IMR-90 (cell line): ENCODE data around the gene TRIM44. TPM values are rescaled to one million over a fixed set of nuclear protein-coding genes. Genes with fewer than 3 reads are reported as not detected.

Source experiments
- ATAC-seq: fragments of 200-7000 bp; cut with Tn5 transposase; 2 replicates; pipeline ENCODE4 v1.9.1; 2020; ENCODE audit warnings: low read depth, mild to moderate bottlenecking, moderate library complexity
- BruUV-seq: library from RNA; stranded (reverse); fragments of 400-500 nt; replicated peaks from 2 replicates; lab custom pipeline; 2021; lab: Mats Ljungman, UMichigan
- CTCF ChIA-PET: fragments of 300-600 bp; formaldehyde crosslinking; extraction: SDS; loops from one replicate; lab custom pipeline; 2021; ENCODE audit warnings: antibody characterized with exemption; lab: Yijun Ruan, JAX
- POLR2A ChIA-PET: fragments of 300-600 bp; sonication (Branson Sonifier 250); formaldehyde crosslinking; loops from one replicate; lab custom pipeline; 2022; ENCODE audit warnings: antibody characterized with exemption; ENCODE audit not compliant: unreplicated experiment; lab: Charles Lee
- DNase-seq: peaks from one replicate; pipeline ENCODE4 v3.0.0; 2013
- H2AFZ ChIP-seq: replicated peaks from 2 replicates; pipeline ENCODE3; 2013; ENCODE audit warnings: low read length, mild to moderate bottlenecking; ENCODE audit not compliant: poor library complexity
- H2AK5ac ChIP-seq: 2 replicates; pipeline ENCODE4 v1.6.1; 2013; ENCODE audit warnings: low read depth, low read length, inconsistent platforms
- H2AK9ac ChIP-seq: replicated peaks from 2 replicates; pipeline ENCODE3; 2013; ENCODE audit warnings: mild to moderate bottlenecking, low read depth, low read length, moderate library complexity; ENCODE audit not compliant: poor library complexity
- H2BK120ac ChIP-seq: 2 replicates; pipeline ENCODE4 v1.6.1; 2013; ENCODE audit warnings: low read depth, low read length, inconsistent platforms
- H2BK15ac ChIP-seq: 3 replicates; pipeline ENCODE4 v1.6.1; 2013; ENCODE audit warnings: low read depth, low read length, inconsistent platforms
- H2BK20ac ChIP-seq: 2 replicates; pipeline ENCODE4 v1.6.1; 2013; ENCODE audit warnings: low read depth, mild to moderate bottlenecking, inconsistent platforms, low read length, moderate library complexity
- H2BK5ac ChIP-seq: 2 replicates; pipeline ENCODE4 v1.6.1; 2013; ENCODE audit warnings: mild to moderate bottlenecking, low read depth, low read length, inconsistent platforms; ENCODE audit not compliant: poor library complexity, severe bottlenecking
- H3K14ac ChIP-seq: replicated peaks from 2 replicates; pipeline ENCODE4 v1.6.1; 2013; ENCODE audit warnings: low read depth, low read length, inconsistent platforms
- H3K18ac ChIP-seq: 2 replicates; pipeline ENCODE4 v1.6.1; 2013; ENCODE audit warnings: low read depth, low read length, control low read depth
- H3K23ac ChIP-seq: 2 replicates; pipeline ENCODE4 v1.6.1; 2013; ENCODE audit warnings: low read depth, low read length, inconsistent platforms
- H3K27ac ChIP-seq: 2 replicates; pipeline ENCODE4 v1.5.1; 2013; ENCODE audit warnings: mild to moderate bottlenecking, control low read depth, low read length; ENCODE audit not compliant: insufficient read depth
- H3K27me3 ChIP-seq: 2 replicates; pipeline ENCODE4 v1.6.1; 2013; ENCODE audit warnings: low read length; ENCODE audit not compliant: control insufficient read depth, insufficient read depth
- H3K36me3 ChIP-seq: 2 replicates; pipeline ENCODE4 v1.6.1; 2013; ENCODE audit warnings: low read length, mixed read lengths; ENCODE audit not compliant: control insufficient read depth, insufficient read depth
- H3K4ac ChIP-seq: 2 replicates; pipeline ENCODE4 v1.6.1; 2013; ENCODE audit warnings: low read depth, low read length, inconsistent platforms
- H3K4me1 ChIP-seq: 2 replicates; pipeline ENCODE4 v1.6.1; 2013; ENCODE audit warnings: low read length, mixed read lengths; ENCODE audit not compliant: control insufficient read depth, insufficient read depth
- H3K4me2 ChIP-seq: 2 replicates; pipeline ENCODE4 v1.6.1; 2013; ENCODE audit warnings: low read depth, mild to moderate bottlenecking, control low read depth, low read length, moderate library complexity
- H3K4me3 ChIP-seq: 2 replicates; pipeline ENCODE4 v1.5.1; 2013; ENCODE audit warnings: low read depth, mild to moderate bottlenecking, control low read depth, low read length, moderate library complexity; ENCODE audit not compliant: insufficient read depth
- H3K56ac ChIP-seq: 2 replicates; pipeline ENCODE4 v1.6.1; 2013; ENCODE audit warnings: low read length, inconsistent platforms; ENCODE audit not compliant: insufficient read depth; ENCODE audit errors: extremely low read depth
- H3K79me1 ChIP-seq, 2 experiments: 2 replicates each; pipeline ENCODE4 v1.6.1; 2013; ENCODE audit warnings: low read length in 2 of 2, inconsistent platforms in 1 of 2, low read depth in 1 of 2
- H3K9ac ChIP-seq: 2 replicates; pipeline ENCODE4 v1.6.1; 2013; ENCODE audit warnings: low read depth, low read length, control low read depth
- H3K9me1 ChIP-seq: 2 replicates; pipeline ENCODE4 v1.6.1; 2013; ENCODE audit warnings: low read length, inconsistent platforms; ENCODE audit not compliant: insufficient read depth
- H3K9me3 ChIP-seq: 2 replicates; pipeline ENCODE4 v1.6.1; 2013; ENCODE audit warnings: low read length; ENCODE audit not compliant: control insufficient read depth, insufficient read depth
- H4K20me1 ChIP-seq: 2 replicates; pipeline ENCODE4 v1.6.1; 2013; ENCODE audit warnings: low read length, inconsistent platforms; ENCODE audit not compliant: insufficient read depth
- H4K5ac ChIP-seq: 2 replicates; pipeline ENCODE4 v1.6.1; 2013; ENCODE audit warnings: mild to moderate bottlenecking, low read depth, low read length, control low read depth
- H4K8ac ChIP-seq, 2 experiments: 2 replicates each; pipeline ENCODE4 v1.6.1; 2013; ENCODE audit warnings: low read depth in 2 of 2, low read length in 2 of 2, control low read depth in 1 of 2, inconsistent platforms in 1 of 2
- H4K91ac ChIP-seq: 2 replicates; pipeline ENCODE4 v1.6.1; 2013; ENCODE audit warnings: low read depth, low read length, inconsistent platforms; ENCODE audit not compliant: insufficient read depth
- BHLHE40 ChIP-seq: fragments of 150-350 bp; IDR thresholded peaks from 2 replicates; pipeline ENCODE4 v1.6.1; 2016; ENCODE audit warnings: mild to moderate bottlenecking, low read depth, low read length
- CEBPB ChIP-seq: IDR thresholded peaks from 2 replicates; pipeline ENCODE4 v1.6.1; 2012; ENCODE audit warnings: low read depth, low read length, improper control_type of control experiment
- CHD1 ChIP-seq: IDR thresholded peaks from 2 replicates; pipeline ENCODE4 v1.6.1; 2012; ENCODE audit warnings: low read depth, low read length, improper control_type of control experiment
- FOS ChIP-seq: fragments of 150-350 bp; IDR thresholded peaks from 2 replicates; pipeline ENCODE4 v1.6.1; 2016; ENCODE audit warnings: low read depth, low read length
- MAFK ChIP-seq: IDR thresholded peaks from 2 replicates; pipeline ENCODE4 v1.6.1; 2012; ENCODE audit warnings: low read depth, low read length, improper control_type of control experiment
- MAZ ChIP-seq: IDR thresholded peaks from 2 replicates; pipeline ENCODE4 v1.6.1; 2012; ENCODE audit warnings: low read depth, mild to moderate bottlenecking, low read length, improper control_type of control experiment, moderate library complexity, borderline replicate concordance
- MXI1 ChIP-seq: IDR thresholded peaks from 2 replicates; pipeline ENCODE4 v1.6.1; 2012; ENCODE audit warnings: low read depth, mild to moderate bottlenecking, low read length, moderate library complexity, borderline replicate concordance
- NFE2L2 ChIP-seq: fragments of 150-350 bp; IDR thresholded peaks from 2 replicates; pipeline ENCODE4 v1.6.1; 2016; ENCODE audit warnings: low read depth, mild to moderate bottlenecking, low read length
- POLR2A ChIP-seq: IDR thresholded peaks from 2 replicates; pipeline ENCODE4 v1.6.1; 2012; ENCODE audit warnings: mild to moderate bottlenecking, low read depth, low read length
- RAD21 ChIP-seq: IDR thresholded peaks from 2 replicates; pipeline ENCODE4 v1.6.1; 2012; ENCODE audit warnings: low read length, improper control_type of control experiment
- RCOR1 ChIP-seq: IDR thresholded peaks from 2 replicates; pipeline ENCODE4 v1.6.1; 2012; ENCODE audit warnings: mild to moderate bottlenecking, low read length, improper control_type of control experiment; ENCODE audit not compliant: insufficient replicate concordance
- RFX5 ChIP-seq: IDR thresholded peaks from 2 replicates; pipeline ENCODE4 v1.8.0; 2012; ENCODE audit warnings: low read depth, mild to moderate bottlenecking, low read length, moderate library complexity
- SMC3 ChIP-seq: fragments of 150-350 bp; IDR thresholded peaks from 2 replicates; pipeline ENCODE4 v1.6.1; 2016; ENCODE audit warnings: low read depth, mild to moderate bottlenecking, antibody characterized with exemption, low read length, moderate library complexity
- WGBS, 2 experiments: methylation state at CpG; one replicate each; pipeline versions ENCODE4 v1.1.5 to v1.1.7; 2013; ENCODE audit warnings: missing lambda C conversion rate in 2 of 2; ENCODE audit not compliant: insufficient read length in 1 of 2; ENCODE audit errors: extremely low coverage in 2 of 2; 5-methylcytosine and 5-hydroxymethylcytosine counted together
- dilution Hi-C: fragments of 300-500 bp; cut with HindIII; formaldehyde crosslinking; loops from one replicate; pipeline ENCODE4 v1.14.3; 2018; ENCODE audit warnings: low sequenced_read_pairs; ENCODE audit not compliant: unreplicated experiment
- in situ Hi-C: fragments of 300-500 bp; cut with MboI; formaldehyde crosslinking; loops from 3 replicates; pipeline ENCODE4 v1.14.3; 2019; ENCODE audit warnings: low sequenced_read_pairs, inconsistent platforms, mixed read lengths
- intact Hi-C: fragments of 100-400 bp; cut with micrococcal nuclease; formaldehyde crosslinking; loops from 2 replicates; pipeline ENCODE4 v1.10.0; 2022
- polyA plus RNA-seq, 3 experiments: library from polyadenylated mRNA; depleted of rRNA; stranded (reverse); fragments of >200 nt; gene quantifications; 2 replicates each; pipeline ENCODE4 v1.2.3, GENCODE V29; 2012; ENCODE audit warnings: low replicate concordance in 1 of 3
- total RNA-seq: library from RNA; depleted of rRNA; stranded (reverse); fragments of >200 nt; gene quantifications from 2 replicates; pipeline ENCODE4 v1.2.3, GENCODE V29; 2012
- TF ChIP-seq, protein P1 (sequence below): fragments of 150-350 bp; IDR thresholded peaks from 2 replicates; pipeline ENCODE4 v1.6.1; 2016; ENCODE audit warnings: low read depth, mild to moderate bottlenecking, low read length, moderate library complexity, borderline replicate concordance
- TF ChIP-seq, protein P2 (sequence below): conservative IDR thresholded peaks from 2 replicates; pipeline ENCODE4 v1.5.1; 2012; ENCODE audit warnings: mild to moderate bottlenecking, low read depth, low read length, improper control_type of control experiment
- TF ChIP-seq, protein P3 (sequence below): fragments of 150-350 bp; IDR thresholded peaks from 2 replicates; pipeline ENCODE4 v1.6.1; 2017; ENCODE audit warnings: mild to moderate bottlenecking, antibody characterized with exemption, low read length, low read depth

TRIM44 gene
- total and polyA plus RNA-seq, 2 of the 4 experiments (the other 2 are of a cell fraction) = 50.7 to 104 TPM

DNA sequence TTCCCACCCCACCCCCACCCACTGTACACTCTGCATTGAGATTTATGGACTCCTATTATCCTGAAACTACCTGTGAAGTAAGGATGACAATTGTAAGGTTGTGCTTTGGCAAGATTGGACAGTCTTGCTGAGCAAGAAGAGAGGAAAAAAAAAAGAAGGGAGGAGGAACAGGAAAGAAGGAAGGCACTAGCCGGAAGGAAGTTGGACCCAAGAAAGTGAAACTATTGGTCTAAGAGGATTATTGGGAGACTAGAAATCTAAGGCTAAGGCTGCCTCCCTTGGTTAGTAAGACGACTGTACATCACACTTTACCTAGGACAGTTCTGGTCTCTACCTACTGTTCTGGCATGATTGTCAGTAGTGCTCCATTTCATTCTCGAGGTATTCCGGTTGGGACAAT is 12.1 kb upstream of the TRIM44 start:
- H2BK5ac ChIP-seq = no peak overlapping the region
- BruUV-seq = no TSS peak
- H3K36me3 ChIP-seq = no peaks in the 10 kb centered on the region
- H3K27me3 ChIP-seq = no peaks in the 10 kb centered on the region
- 100% methylated on average over 2 of the region's 4 CpGs; no CpG with 5 or more reads in 1 of the 2 experiments for WGBS, 2 experiments
- H3K18ac ChIP-seq = no peak overlapping the region; the same call in 1 of the 2 replicates
- no peak overlapping the region for H3K14ac ChIP-seq
- H3K9me1 ChIP-seq = 0 out of 2 replicates have a peak, but pooled peaks cover 4% of the 10 kb centered on the region
- H3K4ac ChIP-seq = no peak overlapping the region
- H3K9ac ChIP-seq = no peak overlapping the region
- H3K79me1 ChIP-seq = no peaks in the 10 kb centered on the region
- no peak overlapping the region for H3K4me3 ChIP-seq
- peak overlapping the region in 1 of 2 experiments; percentile 55; a peak in 1 of 4 replicates for H4K8ac ChIP-seq
- H2BK15ac ChIP-seq = no peak overlapping the region
- H2AK5ac ChIP-seq = peak overlapping the region; percentile 11; the same call in 1 of the 2 replicates
- no peak overlapping the region for H3K27ac ChIP-seq
- dilution Hi-C loops (no loop called here), in situ Hi-C loops (no loop called here), intact Hi-C loops (no loop called here)
- ChIA-PET CTCF (no interaction called here), POLR2A (no interaction called here)
- peaks cover 2% of the 10 kb centered on the region; the same call in 1 of the 2 replicates for H3K4me1 ChIP-seq
- H3K23ac ChIP-seq = no peak overlapping the region
- no peak overlapping the region for H2AK9ac ChIP-seq
- H3K4me2 ChIP-seq = no peak overlapping the region
- no peak for TF ChIP-seq BHLHE40
- TF ChIP-seq NFE2L2 = no peak
- no peak for TF ChIP-seq RAD21
- TF ChIP-seq, protein P1, sequence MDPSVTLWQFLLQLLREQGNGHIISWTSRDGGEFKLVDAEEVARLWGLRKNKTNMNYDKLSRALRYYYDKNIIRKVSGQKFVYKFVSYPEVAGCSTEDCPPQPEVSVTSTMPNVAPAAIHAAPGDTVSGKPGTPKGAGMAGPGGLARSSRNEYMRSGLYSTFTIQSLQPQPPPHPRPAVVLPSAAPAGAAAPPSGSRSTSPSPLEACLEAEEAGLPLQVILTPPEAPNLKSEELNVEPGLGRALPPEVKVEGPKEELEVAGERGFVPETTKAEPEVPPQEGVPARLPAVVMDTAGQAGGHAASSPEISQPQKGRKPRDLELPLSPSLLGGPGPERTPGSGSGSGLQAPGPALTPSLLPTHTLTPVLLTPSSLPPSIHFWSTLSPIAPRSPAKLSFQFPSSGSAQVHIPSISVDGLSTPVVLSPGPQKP = no peak
- no peak for TF ChIP-seq RFX5
- TF ChIP-seq MXI1 = no peak
- no peak for TF ChIP-seq POLR2A
- TF ChIP-seq SMC3 = no peak
- TF ChIP-seq FOS = no peak
- TF ChIP-seq, protein P2, sequence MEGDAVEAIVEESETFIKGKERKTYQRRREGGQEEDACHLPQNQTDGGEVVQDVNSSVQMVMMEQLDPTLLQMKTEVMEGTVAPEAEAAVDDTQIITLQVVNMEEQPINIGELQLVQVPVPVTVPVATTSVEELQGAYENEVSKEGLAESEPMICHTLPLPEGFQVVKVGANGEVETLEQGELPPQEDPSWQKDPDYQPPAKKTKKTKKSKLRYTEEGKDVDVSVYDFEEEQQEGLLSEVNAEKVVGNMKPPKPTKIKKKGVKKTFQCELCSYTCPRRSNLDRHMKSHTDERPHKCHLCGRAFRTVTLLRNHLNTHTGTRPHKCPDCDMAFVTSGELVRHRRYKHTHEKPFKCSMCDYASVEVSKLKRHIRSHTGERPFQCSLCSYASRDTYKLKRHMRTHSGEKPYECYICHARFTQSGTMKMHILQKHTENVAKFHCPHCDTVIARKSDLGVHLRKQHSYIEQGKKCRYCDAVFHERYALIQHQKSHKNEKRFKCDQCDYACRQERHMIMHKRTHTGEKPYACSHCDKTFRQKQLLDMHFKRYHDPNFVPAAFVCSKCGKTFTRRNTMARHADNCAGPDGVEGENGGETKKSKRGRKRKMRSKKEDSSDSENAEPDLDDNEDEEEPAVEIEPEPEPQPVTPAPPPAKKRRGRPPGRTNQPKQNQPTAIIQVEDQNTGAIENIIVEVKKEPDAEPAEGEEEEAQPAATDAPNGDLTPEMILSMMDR = no peak
- no peak for TF ChIP-seq MAZ
- TF ChIP-seq, protein P3, sequence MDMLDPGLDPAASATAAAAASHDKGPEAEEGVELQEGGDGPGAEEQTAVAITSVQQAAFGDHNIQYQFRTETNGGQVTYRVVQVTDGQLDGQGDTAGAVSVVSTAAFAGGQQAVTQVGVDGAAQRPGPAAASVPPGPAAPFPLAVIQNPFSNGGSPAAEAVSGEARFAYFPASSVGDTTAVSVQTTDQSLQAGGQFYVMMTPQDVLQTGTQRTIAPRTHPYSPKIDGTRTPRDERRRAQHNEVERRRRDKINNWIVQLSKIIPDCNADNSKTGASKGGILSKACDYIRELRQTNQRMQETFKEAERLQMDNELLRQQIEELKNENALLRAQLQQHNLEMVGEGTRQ = no peak
- TF ChIP-seq CEBPB = no peak
- no peak for TF ChIP-seq RCOR1
- TF ChIP-seq MAFK = no peak
- TF ChIP-seq CHD1 = no peak
- H4K91ac ChIP-seq = no peak overlapping the region
- no peaks in the 10 kb centered on the region for H3K9me3 ChIP-seq
- no peak overlapping the region for H3K56ac ChIP-seq
- no peak overlapping the region for H4K5ac ChIP-seq
- H2BK20ac ChIP-seq = no peak overlapping the region
- ATAC-seq (no peak), DNase-seq (no peak)
- no peak overlapping the region; the same call in 1 of the 2 replicates for H2BK120ac ChIP-seq
- H2AFZ ChIP-seq = no peak overlapping the region
- no peaks in the 10 kb centered on the region for H4K20me1 ChIP-seq
